ENCODE data around the gene INPP5F.

DNA sequence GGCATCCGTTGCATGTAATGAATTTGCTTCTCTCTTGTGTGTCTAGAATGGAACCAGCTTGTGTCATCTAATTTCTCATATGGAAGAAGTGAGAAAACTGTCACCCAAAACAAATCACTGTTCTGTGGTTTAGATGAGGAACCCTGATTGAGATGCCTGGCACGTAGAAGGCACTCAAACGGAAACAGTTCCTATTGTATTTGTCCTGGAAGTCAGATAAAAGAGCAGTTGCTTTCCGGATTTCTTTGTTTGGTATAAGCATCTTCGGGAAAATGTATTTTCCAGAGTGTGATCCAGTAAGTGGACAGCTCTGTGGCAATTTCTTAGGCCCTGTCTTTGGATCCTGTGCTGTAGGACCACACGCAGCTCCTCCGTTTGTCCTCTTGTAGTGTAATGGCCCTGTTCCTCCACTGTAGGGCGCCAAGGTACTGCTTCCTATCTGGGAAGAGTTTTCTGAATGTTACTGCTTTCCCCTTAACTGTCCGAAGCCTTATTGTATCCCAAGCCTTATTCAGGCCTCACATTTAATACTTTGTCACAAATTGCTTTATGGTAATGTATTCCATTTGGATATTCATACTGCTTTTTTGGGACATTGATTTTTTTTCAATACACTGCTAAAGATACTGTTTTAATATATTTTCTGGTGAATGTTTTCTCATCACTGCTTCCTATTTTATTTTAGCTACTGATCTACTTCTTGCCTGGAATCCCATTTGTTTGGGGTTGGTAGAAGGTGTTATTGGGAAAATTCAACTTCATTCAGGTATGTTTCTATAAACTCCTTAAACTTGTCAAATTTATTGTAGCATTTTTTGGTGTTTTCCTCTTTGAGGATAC is 24.8 kb downstream of the INPP5F start:
- TF ChIP-seq POLR2AphosphoS5 (IDR thresholded peaks at IDR 0.05) (peak in 1 of 3 donors; percentile 66), POLR2A (IDR thresholded peaks at IDR 0.05) (no peak)

Measured in stomach (tissue), 4 donors.